Fibroblast of villous mesenchyme (primary cell): ENCODE measurements around the gene SLC35F3. TPM values are rescaled to one million over a fixed set of nuclear protein-coding genes. Genes with fewer than 3 reads are reported as not detected.

Experiments used
- DNase-seq: peaks from one replicate; pipeline ENCODE4 v3.0.0-alpha.2; 2010; ENCODE audit warnings: low read depth
- H3K4me3 ChIP-seq: 2 replicates; pipeline ENCODE4 v1.5.1; 2011; ENCODE audit warnings: low read depth, mild to moderate bottlenecking, low read length
- total RNA-seq: library from RNA; depleted of rRNA; stranded (reverse); fragments of >200 nt; gene quantifications from 2 replicates; pipeline ENCODE4 v1.2.3, GENCODE V29; 2012
- TF ChIP-seq, protein P1 (sequence below): IDR thresholded peaks from 2 replicates; pipeline ENCODE4 v1.5.1; 2012; ENCODE audit warnings: low read depth, mild to moderate bottlenecking, low read length; ENCODE audit not compliant: insufficient read depth

SLC35F3 gene
- total RNA-seq, 1 donor: 1.7 TPM

DNA sequence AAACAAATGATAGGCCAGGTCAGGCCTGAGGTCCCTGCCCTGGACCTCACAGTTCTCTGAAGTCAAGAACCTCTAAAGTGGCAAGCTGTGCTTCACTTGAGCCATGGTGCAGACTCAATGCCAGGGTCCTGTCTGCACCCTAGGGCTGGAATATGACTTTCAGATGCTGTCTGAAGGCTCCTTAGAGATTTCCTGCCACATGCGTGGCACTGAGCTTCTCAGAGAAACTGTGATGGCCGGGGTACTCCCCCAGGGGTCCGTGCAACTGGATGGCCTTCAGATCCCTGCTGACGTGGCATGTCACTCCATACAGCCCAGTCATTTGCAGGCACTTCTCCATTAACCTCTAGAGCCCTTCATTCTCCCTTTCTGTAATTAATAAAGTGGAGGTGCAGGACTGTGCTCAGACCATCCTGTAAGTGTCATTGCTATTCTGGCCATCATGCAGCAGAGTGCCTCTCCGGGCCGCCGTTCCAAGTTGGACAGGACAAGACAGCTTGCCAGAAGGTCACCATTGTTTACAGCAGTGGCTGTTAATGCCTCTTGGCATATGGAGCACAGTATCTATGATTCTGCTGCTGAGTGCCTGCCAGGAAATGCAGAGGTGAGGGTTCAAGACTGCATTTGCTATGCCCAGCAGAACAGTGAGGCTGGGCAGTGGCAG lies 263.7 kb downstream of the SLC35F3 start:
- H3K4me3 ChIP-seq: no peak overlapping the region
- no peak for DNase-seq
- TF ChIP-seq, protein P1, sequence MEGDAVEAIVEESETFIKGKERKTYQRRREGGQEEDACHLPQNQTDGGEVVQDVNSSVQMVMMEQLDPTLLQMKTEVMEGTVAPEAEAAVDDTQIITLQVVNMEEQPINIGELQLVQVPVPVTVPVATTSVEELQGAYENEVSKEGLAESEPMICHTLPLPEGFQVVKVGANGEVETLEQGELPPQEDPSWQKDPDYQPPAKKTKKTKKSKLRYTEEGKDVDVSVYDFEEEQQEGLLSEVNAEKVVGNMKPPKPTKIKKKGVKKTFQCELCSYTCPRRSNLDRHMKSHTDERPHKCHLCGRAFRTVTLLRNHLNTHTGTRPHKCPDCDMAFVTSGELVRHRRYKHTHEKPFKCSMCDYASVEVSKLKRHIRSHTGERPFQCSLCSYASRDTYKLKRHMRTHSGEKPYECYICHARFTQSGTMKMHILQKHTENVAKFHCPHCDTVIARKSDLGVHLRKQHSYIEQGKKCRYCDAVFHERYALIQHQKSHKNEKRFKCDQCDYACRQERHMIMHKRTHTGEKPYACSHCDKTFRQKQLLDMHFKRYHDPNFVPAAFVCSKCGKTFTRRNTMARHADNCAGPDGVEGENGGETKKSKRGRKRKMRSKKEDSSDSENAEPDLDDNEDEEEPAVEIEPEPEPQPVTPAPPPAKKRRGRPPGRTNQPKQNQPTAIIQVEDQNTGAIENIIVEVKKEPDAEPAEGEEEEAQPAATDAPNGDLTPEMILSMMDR: no peak

DNA sequence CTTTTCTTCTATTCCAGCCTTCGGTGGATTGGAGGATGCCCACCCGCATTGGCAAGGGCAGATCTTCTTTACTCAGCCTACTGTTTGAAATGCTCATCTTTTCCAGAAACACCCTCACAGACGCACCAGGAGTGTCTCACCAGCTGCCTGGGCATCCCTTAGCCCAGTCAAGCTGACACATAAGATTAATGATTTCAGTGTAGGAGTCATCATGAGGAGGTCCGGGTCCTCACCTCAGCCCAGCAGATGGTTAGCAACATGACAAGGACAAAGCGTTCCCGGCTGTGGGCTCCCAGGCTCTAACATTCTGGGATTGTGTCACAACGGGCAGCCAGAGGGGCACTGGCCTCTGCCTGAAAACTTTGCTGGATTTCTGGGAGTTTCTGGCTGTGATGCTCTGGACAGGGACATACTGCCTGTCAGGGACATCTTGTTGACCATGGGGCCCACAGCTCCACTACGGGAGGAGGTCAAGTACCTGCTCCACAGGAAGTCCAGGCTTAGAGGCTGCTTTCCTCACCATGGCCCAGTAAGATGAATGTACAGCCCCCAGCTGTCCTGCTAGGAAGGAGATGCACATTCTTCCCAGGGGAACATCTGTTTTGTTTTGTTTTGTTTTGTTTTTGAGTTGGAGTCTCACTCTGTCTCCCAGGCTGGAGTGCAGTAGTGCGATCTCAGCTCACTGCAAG lies 264.8 kb downstream of the SLC35F3 start:
- no peak for DNase-seq
- TF ChIP-seq, protein P1: no peak
- no peak overlapping the region for H3K4me3 ChIP-seq

DNA sequence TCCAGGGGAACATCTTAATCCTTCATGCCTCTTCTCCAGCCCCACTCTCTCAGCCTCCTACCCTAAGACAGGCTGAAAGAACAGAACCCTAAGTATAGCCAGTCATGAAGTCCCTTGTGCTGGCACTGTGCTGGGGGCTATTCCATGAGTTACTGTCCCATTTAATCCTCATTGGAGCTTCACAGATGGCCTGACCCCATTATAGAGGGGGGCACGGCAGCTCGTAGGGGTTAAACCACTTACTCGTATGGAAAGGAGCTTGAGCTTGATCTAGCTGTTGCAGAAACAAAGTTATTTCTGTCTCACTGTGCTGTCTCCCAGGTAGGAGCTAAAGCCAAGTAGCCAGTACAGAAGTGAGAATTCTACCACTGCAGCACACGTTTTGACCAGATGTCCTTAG lies 265.6 kb downstream of the SLC35F3 start:
- TF ChIP-seq, protein P1: no peak
- no peak overlapping the region for H3K4me3 ChIP-seq
- no peak for DNase-seq

DNA sequence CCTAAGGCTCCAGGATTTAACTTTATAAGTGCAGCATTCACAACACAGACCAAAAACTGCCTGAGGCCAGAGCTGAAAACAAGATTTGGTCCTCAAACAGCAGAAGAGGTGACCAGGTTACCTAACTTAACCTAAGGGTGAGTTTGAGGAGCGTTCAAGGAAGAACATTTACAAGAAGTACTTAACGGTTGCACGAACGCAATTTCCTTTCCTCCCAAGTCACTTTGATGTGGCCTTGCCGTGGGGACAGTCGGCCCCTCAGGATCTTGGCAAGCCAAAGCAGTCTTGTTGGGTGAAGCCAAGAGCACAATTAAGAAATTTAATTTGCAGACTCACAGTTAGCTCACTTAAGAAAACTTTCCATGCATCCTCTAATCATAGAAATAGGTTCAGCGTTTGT lies 266.1 kb downstream of the SLC35F3 start:
- DNase-seq: no peak
- TF ChIP-seq, protein P1: no peak
- H3K4me3 ChIP-seq: no peak overlapping the region

DNA sequence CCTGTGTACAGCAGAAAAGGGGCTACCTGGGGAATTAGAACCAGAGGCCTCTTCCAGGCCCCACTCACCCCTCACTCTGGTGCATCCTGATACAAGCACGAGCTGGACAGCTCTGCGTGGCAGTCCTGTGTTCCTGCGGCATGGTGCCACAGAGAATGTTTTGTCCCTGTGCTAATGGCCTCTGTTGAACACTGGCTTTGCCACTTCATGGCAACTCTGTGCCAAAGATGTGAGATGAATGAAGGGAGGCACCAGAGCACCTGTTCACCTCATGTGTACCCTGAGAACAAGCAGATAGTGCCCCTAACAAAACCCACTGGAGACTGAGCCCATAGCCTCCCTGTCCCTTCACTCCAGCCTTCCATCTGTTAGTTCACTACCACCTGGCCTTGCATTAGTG lies 269.5 kb downstream of the SLC35F3 start:
- TF ChIP-seq, protein P1: no peak

DNA sequence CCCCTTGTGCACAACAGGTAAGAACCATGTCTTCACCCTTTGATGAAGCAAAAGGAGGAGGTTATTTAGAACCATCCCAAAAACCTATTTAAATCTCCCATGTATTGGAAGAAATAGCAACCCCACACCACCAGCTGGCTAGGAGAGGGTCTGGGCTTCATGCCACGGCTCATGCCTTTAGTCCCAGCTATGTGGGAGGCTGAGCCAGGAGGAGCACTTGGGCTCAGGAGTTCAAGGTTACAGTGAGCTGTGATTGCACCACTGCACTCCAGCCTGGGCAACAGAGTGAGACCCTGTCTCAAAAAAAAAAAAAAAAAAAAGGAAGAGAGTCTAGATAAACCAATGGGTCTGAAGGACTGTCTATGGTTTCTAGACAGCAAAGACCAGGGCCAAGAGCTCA lies 270.9 kb downstream of the SLC35F3 start:
- TF ChIP-seq, protein P1: no peak
- no peak for DNase-seq

More for the DNA sequence above, 269.5 kb downstream of the SLC35F3 start:
- H3K4me3 ChIP-seq: no peak overlapping the region
- no peak for DNase-seq

More for the DNA sequence above, 270.9 kb downstream of the SLC35F3 start:
- no peak overlapping the region for H3K4me3 ChIP-seq
